H1 (cell line): ENCODE data around the gene IFNA17. TPM values are rescaled to one million over a fixed set of nuclear protein-coding genes. Genes with fewer than 3 reads are reported as not detected.
"Not testable (repeated sequence)": the region's sequence is repeated elsewhere in the genome, so short reads cannot be mapped to it uniquely, and the experiment has no call there.

Experiments used
- CTCF ChIA-PET: fragments of 300-600 bp; sonication (Branson Sonifier 250); formaldehyde crosslinking; loops from one replicate; lab custom pipeline; 2021; ENCODE audit not compliant: partially characterized antibody; lab: Charles Lee
- POLR2A ChIA-PET: fragments of 300-600 bp; sonication (Branson Sonifier 250); formaldehyde crosslinking; loops from one replicate; lab custom pipeline; 2021; ENCODE audit warnings: inconsistent platforms; ENCODE audit not compliant: partially characterized antibody; lab: Charles Lee
- DNase-seq, 2 experiments: peaks; one replicate each; pipeline versions ENCODE4 v3.0.0 to v3.0.0-alpha.2; 2010 to 2022; ENCODE audit warnings: low spot score in 2 of 2, low read depth in 1 of 2, mixed read lengths in 1 of 2
- FAIRE-seq: peaks from 2 replicates; lab custom pipeline; 2011; peaks lifted over from hg19 to GRCh38; lab: Jason Lieb, UNC
- H2AFZ ChIP-seq: 2 replicates; pipeline ENCODE4 v1.8.1; 2012; ENCODE audit warnings: low read length, inconsistent platforms
- H2AK5ac ChIP-seq: 2 replicates; pipeline ENCODE4 v1.6.1; 2013; ENCODE audit warnings: low read depth, low read length
- H2BK120ac ChIP-seq: replicated peaks from 2 replicates; pipeline ENCODE3; 2013; ENCODE audit warnings: low read depth, low read length, inconsistent platforms
- H2BK12ac ChIP-seq: 2 replicates; pipeline ENCODE4 v1.6.1; 2013; ENCODE audit warnings: low read depth, low read length
- H2BK15ac ChIP-seq: 2 replicates; pipeline ENCODE4 v1.6.1; 2013; ENCODE audit warnings: low read length
- H2BK20ac ChIP-seq: 2 replicates; pipeline ENCODE4 v1.6.1; 2013; ENCODE audit warnings: low read length
- H2BK5ac ChIP-seq: 2 replicates; pipeline ENCODE4 v1.6.1; 2013; ENCODE audit warnings: low read depth, low read length
- H3K14ac ChIP-seq: 2 replicates; pipeline ENCODE4 v1.6.1; 2013; ENCODE audit warnings: inconsistent platforms; ENCODE audit not compliant: insufficient read length
- H3K18ac ChIP-seq: 2 replicates; pipeline ENCODE4 v1.6.1; 2013; ENCODE audit warnings: low read length; ENCODE audit errors: extremely low read depth
- H3K23ac ChIP-seq: 2 replicates; pipeline ENCODE4 v1.6.1; 2013; ENCODE audit warnings: inconsistent platforms; ENCODE audit not compliant: insufficient read length
- H3K23me2 ChIP-seq: 2 replicates; pipeline ENCODE4 v1.6.1; 2013; ENCODE audit warnings: low read depth, low read length
- H3K27ac ChIP-seq: 2 replicates; pipeline ENCODE4 v1.6.1; 2011; ENCODE audit warnings: low read depth, low read length, inconsistent platforms
- H3K27me3 ChIP-seq, 4 experiments: replicated peaks in 1 of 4; 1 replicate in 1 of 4; 2 replicates in 3 of 4; pipeline versions ENCODE4 v1.6.1 to v1.8.1; 2011 to 2013; ENCODE audit warnings: low read length in 3 of 4, mild to moderate bottlenecking in 3 of 4, inconsistent platforms in 2 of 4, mixed read lengths in 2 of 4, moderate library complexity in 1 of 4; ENCODE audit not compliant: control insufficient read depth in 3 of 4, insufficient read depth in 3 of 4; ENCODE audit errors: extremely low read depth in 1 of 4
- H3K36me3 ChIP-seq, 4 experiments: 2 replicates each; pipeline versions ENCODE4 v1.6.1 to v1.8.1; 2011 to 2013; ENCODE audit warnings: mild to moderate bottlenecking in 4 of 4, low read length in 3 of 4, moderate library complexity in 2 of 4, control low read depth in 1 of 4, inconsistent platforms in 1 of 4; ENCODE audit not compliant: insufficient read depth in 4 of 4, control insufficient read depth in 2 of 4
- H3K4ac ChIP-seq: replicated peaks from 2 replicates; pipeline ENCODE3; 2013; ENCODE audit warnings: low read length, low read depth, mixed read lengths, inconsistent platforms; ENCODE audit not compliant: insufficient read length
- H3K4me1 ChIP-seq, 4 experiments: replicated peaks in 1 of 4; 1 replicate in 1 of 4; 2 replicates in 3 of 4; pipeline versions ENCODE4 v1.6.1 to v1.8.1; 2011 to 2013; ENCODE audit warnings: low read length in 3 of 4, inconsistent platforms in 2 of 4, mixed read lengths in 1 of 4; ENCODE audit not compliant: insufficient read depth in 4 of 4, control insufficient read depth in 3 of 4
- H3K4me2 ChIP-seq, 2 experiments: 2 replicates each; pipeline versions ENCODE4 v1.6.1 to v1.8.1; 2011 to 2013; ENCODE audit warnings: low read depth in 2 of 2, low read length in 2 of 2, control low read depth in 1 of 2, inconsistent platforms in 1 of 2, mild to moderate bottlenecking in 1 of 2; ENCODE audit not compliant: insufficient read depth in 1 of 2
- H3K4me3 ChIP-seq, 4 experiments: fragments of 200-600, 300-600 bp in 1 of 4; sonication (generic), shearing (Covaris generic), sonication (Bioruptor Twin) in 1 of 4; 2 replicates each; pipeline versions ENCODE4 v1.5.1 to v1.8.1; 2011 to 2016; ENCODE audit warnings: low read length in 4 of 4, low read depth in 3 of 4, control low read depth in 2 of 4, inconsistent platforms in 2 of 4, mild to moderate bottlenecking in 2 of 4, mixed read lengths in 1 of 4, moderate library complexity in 1 of 4; ENCODE audit not compliant: insufficient read depth in 2 of 4; ENCODE audit errors: extremely low read depth in 1 of 4
- H3K56ac ChIP-seq: replicated peaks from 2 replicates; pipeline ENCODE3; 2013; ENCODE audit warnings: low read depth, mild to moderate bottlenecking, mixed read lengths, low read length, inconsistent platforms; ENCODE audit not compliant: insufficient read length
- H3K79me1 ChIP-seq: 2 replicates; pipeline ENCODE4 v1.6.1; 2013; ENCODE audit warnings: low read depth, low read length, control low read depth
- H3K79me2 ChIP-seq, 2 experiments: 2 replicates each; pipeline versions ENCODE4 v1.6.1 to v1.8.1; 2012 to 2013; ENCODE audit warnings: low read length in 2 of 2, mild to moderate bottlenecking in 2 of 2, inconsistent platforms in 1 of 2; ENCODE audit not compliant: insufficient read depth in 2 of 2, control insufficient read depth in 1 of 2
- H3K9ac ChIP-seq, 4 experiments: replicated peaks in 1 of 4; 1 replicate in 1 of 4; 2 replicates in 3 of 4; pipeline versions ENCODE4 v1.6.1 to v1.8.1; 2011 to 2013; ENCODE audit warnings: low read depth in 3 of 4, low read length in 3 of 4, control low read depth in 2 of 4, mild to moderate bottlenecking in 2 of 4, moderate library complexity in 2 of 4, inconsistent platforms in 1 of 4; ENCODE audit errors: extremely low read depth in 1 of 4
- H3K9me3 ChIP-seq, 2 experiments: 2 replicates each; pipeline versions ENCODE4 v1.6.1 to v1.8.1; 2012 to 2013; ENCODE audit warnings: mild to moderate bottlenecking in 2 of 2, moderate library complexity in 2 of 2, control low read depth in 1 of 2, inconsistent platforms in 1 of 2, low read depth in 1 of 2, low read length in 1 of 2, mixed read lengths in 1 of 2; ENCODE audit not compliant: insufficient read depth in 2 of 2
- H4K20me1 ChIP-seq, 2 experiments: replicated peaks in 1 of 2; 2 replicates each; pipeline versions ENCODE3 to v1.8.1; 2011 to 2013; ENCODE audit warnings: inconsistent platforms in 2 of 2, low read length in 2 of 2, mild to moderate bottlenecking in 1 of 2; ENCODE audit not compliant: insufficient read depth in 2 of 2, control insufficient read depth in 1 of 2
- H4K5ac ChIP-seq: 2 replicates; pipeline ENCODE4 v1.6.1; 2013; ENCODE audit warnings: low read length, low read depth, mixed read lengths, inconsistent platforms; ENCODE audit not compliant: insufficient read length
- H4K8ac ChIP-seq: 2 replicates; pipeline ENCODE4 v1.8.0; 2013; ENCODE audit warnings: mild to moderate bottlenecking, moderate library complexity, low read length, inconsistent platforms; ENCODE audit not compliant: insufficient read depth; ENCODE audit errors: extremely low read depth
- H4K91ac ChIP-seq: replicated peaks from 2 replicates; pipeline ENCODE3; 2013; ENCODE audit warnings: low read length, mixed read lengths, inconsistent platforms; ENCODE audit not compliant: insufficient read length
- WGBS, 2 experiments: shearing (Covaris generic) in 1 of 2; methylation state at CpG; one replicate each; pipeline versions ENCODE4 v1.1.6 to v1.1.7; 2013 to 2015; ENCODE audit warnings: low lambda C conversion rate in 2 of 2, mixed read lengths in 2 of 2, inconsistent platforms in 1 of 2, low coverage in 1 of 2, missing lambda C conversion rate in 1 of 2; ENCODE audit not compliant: insufficient replicate concordance in 2 of 2, insufficient coverage in 1 of 2, insufficient read length in 1 of 2; ENCODE audit errors: extremely low coverage in 1 of 2, missing lambda C conversion rate in 1 of 2; 5-methylcytosine and 5-hydroxymethylcytosine counted together
- polyA plus RNA-seq, 7 experiments: library from polyadenylated mRNA; depleted of rRNA in 3 of 7; stranded (reverse) in 5 of 7; unstranded in 2 of 7; fragments of >200 nt in 5 of 7; fragments of 200-250 nt in 2 of 7; gene quantifications; 1 replicate in 5 of 7; 2 replicates in 1 of 7; 4 replicates in 1 of 7; pipeline versions ENCODE4 v1.2.1 to v1.2.3, GENCODE V29; 2011 to 2013; ENCODE audit warnings: missing spikeins in 2 of 7, mixed read lengths in 2 of 7
- total RNA-seq: library from RNA; stranded (reverse); fragmentation: NEBNext Ultra II Directional; extraction: Animal tissue kit (Norgen Biotek cat#: 25700); gene quantifications from 2 replicates; pipeline ENCODE4 v1.2.1, GENCODE V29; 2021

Gene IFNA17
- total and polyA plus RNA-seq, 2 of the 8 experiments (the other 6 are each of a cell fraction or from before 2014, with no cell fraction given) = not detected

- H4K5ac ChIP-seq, H3K36me3 ChIP-seq, H3K9ac ChIP-seq, H4K20me1 ChIP-seq, H3K23me2 ChIP-seq, H3K4me3 ChIP-seq, DNase-seq, POLR2A ChIA-PET, H2AK5ac ChIP-seq, H2BK5ac ChIP-seq, H3K79me1 ChIP-seq, H3K79me2 ChIP-seq, H4K8ac ChIP-seq, H2BK12ac ChIP-seq, H2AFZ ChIP-seq, H3K18ac ChIP-seq, H3K9me3 ChIP-seq, FAIRE-seq, H3K56ac ChIP-seq, H3K4me1 ChIP-seq, H2BK120ac ChIP-seq, H2BK20ac ChIP-seq, H4K91ac ChIP-seq, H2BK15ac ChIP-seq, H3K4me2 ChIP-seq, H3K27ac ChIP-seq, H3K23ac ChIP-seq, H3K4ac ChIP-seq, H3K27me3 ChIP-seq, H3K14ac ChIP-seq: not testable (repeated sequence)
- CTCF ChIA-PET = interaction anchor here (0.5 to 3.0 kb wide), 32 partner anchors 14 to 575 kb away, joined by 3 to 31 read pairs (median 4); no protein-coding TSS in a partner anchor
- WGBS, 2 experiments = 26% methylated on average over 1 of the region's 1 CpG; no CpG with 5 or more reads in 1 of the 2 experiments
These were observed 8.3 kb upstream of the IFNA17 start for GRCh38 chr9:21236360-21236714.
